T-helper 2 cell treated with Interferon-gamma antibody and Interleukin-4, amounts not matched to agents 5 μg/mL and 100 μg/mL, for 36 hours (primary cell): ENCODE data around the gene GNPTAB.
A peak's percentile ranks its signal among the peaks of the same experiment; 100 is the strongest.
"Not testable (repeated sequence)": the region's sequence is repeated elsewhere in the genome, so short reads cannot be mapped to it uniquely, and the experiment has no call there.

ENCODE experiments used
- DNase-seq: peaks from one replicate; pipeline ENCODE4 v3.0.0; 2021; ENCODE audit warnings: low spot score
- H3K27ac Mint-ChIP-seq: one replicate; pipeline ENCODE4 v1.8.0; 2021; ENCODE audit warnings: mild to moderate bottlenecking, mixed read lengths
- H3K27me3 Mint-ChIP-seq: one replicate; pipeline ENCODE4 v1.8.0; 2021; ENCODE audit warnings: low read depth, mixed read lengths
- H3K36me3 Mint-ChIP-seq: one replicate; pipeline ENCODE4 v1.8.0; 2021; ENCODE audit warnings: low read depth, mixed read lengths
- H3K4me1 Mint-ChIP-seq: one replicate; pipeline ENCODE4 v1.8.0; 2021; ENCODE audit warnings: low read depth, mixed read lengths
- H3K4me3 Mint-ChIP-seq: one replicate; pipeline ENCODE4 v1.8.0; 2022; ENCODE audit warnings: mild to moderate bottlenecking, moderate library complexity, mixed read lengths
- H3K9me3 Mint-ChIP-seq: one replicate; pipeline ENCODE4 v1.8.0; 2021; ENCODE audit warnings: mixed read lengths

Gene GNPTAB

DNA sequence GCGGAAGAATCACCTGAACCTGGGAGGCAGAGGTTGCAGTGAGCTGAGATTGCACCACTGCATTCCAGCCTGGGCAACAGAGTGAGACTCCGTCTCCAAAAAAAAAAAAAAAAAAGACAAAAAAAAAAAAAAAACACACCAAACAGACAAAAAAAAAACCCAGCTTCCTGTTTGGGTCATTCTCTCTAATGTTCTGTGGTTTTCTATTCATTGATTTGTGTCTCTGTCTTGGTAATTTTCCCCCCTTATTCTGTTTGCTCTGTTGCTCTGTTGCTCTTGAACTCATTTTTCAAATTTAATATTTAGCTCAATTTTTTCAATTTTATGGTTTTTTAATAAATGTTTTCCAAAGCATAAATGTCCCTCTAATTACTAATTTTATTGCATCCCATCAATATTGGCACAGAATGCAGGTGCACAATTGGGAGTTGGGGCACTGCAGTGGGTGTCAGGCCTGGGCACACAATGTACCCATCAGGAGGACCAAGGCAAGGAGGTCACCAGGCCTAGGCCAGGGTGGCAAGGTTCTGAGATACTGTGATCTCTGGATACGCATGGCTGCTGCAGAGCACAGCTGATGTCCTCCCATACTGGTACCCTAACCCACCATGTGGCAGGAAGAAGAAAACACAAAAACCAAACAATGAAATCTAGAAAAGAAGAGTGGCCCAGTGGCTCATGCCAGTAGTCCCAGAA lies 8.0 kb upstream of the GNPTAB start:
- H3K27ac Mint-ChIP-seq, result no peak overlapping the region
- H3K4me3 Mint-ChIP-seq, result peak overlapping the region; percentile 57
- no peak for DNase-seq
- peaks cover 11% of the 10 kb centered on the region for H3K4me1 Mint-ChIP-seq
- no peaks in the 10 kb centered on the region for H3K9me3 Mint-ChIP-seq
- H3K27me3 Mint-ChIP-seq, result no peaks in the 10 kb centered on the region
- H3K36me3 Mint-ChIP-seq, result no peaks in the 10 kb centered on the region

DNA sequence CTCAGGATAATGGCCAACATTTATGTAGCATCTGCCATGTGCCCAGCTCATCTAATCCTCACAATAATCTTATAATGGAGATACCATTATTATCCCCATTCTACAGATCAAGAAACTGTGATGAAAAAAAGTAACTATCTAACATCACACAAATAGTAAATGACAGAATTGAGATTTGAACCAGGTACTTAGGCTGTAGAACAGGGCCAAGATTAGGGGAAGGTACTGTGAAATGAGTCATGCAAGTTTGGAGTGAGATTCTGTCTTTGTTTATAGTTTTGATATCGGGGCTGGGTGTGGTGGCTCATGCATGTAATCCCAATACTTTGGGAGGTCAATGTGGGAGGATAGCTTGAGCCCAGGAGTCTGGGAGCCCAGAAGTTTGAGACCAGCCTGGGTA lies 1.3 kb upstream of the GNPTAB start:
- Mint-ChIP-seq H3K9me3 (no peaks in the 10 kb centered on the region), H3K4me3 (no peak overlapping the region), H3K27ac (no peak overlapping the region), H3K27me3 (no peaks in the 10 kb centered on the region), H3K36me3 (peaks cover 1% of the 10 kb centered on the region), H3K4me1 (peaks cover 27% of the 10 kb centered on the region)
- no peak for DNase-seq

DNA sequence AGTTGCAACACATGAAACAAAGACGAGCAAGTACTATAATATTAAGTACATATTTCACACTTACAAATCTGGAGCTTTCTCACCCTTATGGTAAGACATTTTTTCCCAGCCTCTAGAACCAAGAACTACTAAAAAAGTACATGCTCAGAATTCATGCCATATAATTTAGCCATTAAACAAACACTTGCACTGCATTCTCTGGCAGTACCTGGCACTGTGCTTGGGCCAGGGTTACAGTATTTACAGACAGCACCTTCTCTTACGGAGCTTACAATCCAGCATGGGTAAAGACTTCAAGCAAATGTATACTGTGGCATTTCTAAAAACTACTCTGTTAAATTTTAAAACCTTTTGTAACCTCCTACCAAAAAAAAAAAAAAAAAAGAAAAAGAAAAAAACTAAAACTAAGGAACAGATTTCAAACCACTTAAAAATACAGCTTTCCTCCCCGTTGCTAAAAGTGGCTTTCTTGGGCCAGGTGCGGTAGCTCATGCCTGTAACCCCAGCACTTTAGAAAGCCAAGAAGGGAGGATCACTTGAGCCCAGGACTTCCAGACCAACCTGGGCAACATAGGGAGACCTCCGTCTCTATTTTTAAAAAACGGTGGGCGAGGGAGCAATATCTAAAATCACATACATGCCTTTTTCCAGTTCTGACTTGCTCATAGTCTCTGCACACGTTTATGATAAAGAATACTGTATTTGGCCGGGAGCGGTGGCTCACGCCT lies 956 bp downstream of the GNPTAB start:
- H3K27ac Mint-ChIP-seq, result peak overlapping the region; percentile 90
- no peaks in the 10 kb centered on the region for H3K9me3 Mint-ChIP-seq
- H3K36me3 Mint-ChIP-seq, result peaks cover 1% of the 10 kb centered on the region
- no peaks in the 10 kb centered on the region for H3K27me3 Mint-ChIP-seq
- H3K4me3 Mint-ChIP-seq, result peak overlapping the region; percentile 97
- H3K4me1 Mint-ChIP-seq, result peaks cover 44% of the 10 kb centered on the region
- no peak for DNase-seq

DNA sequence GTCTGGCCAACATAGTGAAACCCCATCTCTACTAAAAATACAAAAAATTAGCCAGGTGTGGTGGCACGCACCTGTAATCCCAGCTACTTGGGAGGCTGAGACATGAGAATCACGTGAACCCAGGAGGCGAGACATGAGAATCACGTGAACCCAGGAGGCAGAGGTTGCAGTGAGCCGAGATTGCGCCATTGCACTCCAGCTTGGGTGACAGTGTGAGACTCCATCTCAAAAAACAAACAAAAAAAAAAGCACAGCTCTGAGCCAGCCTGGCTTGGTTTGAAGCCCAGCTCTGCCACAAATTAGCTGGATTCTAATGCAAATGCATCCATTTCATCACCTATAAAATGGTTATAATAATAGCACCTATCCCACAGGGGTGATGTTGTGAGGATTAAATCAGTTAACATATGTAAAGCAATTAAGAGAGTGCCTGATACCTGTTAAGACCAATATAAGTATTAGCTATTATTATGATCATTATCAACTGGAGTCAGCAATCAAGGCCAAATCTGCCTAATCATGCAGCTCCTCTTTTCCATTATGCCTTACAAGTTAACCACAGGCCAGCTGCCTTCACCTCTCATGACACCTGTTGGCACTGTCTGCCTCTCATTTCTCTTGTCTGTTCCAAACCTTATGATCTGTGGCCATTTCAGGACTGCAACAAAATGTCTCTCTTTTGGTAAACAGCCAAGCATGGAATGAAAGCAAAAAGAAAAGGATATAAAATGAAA lies 2.1 kb downstream of the GNPTAB start:
- Mint-ChIP-seq H3K36me3 (peaks cover 1% of the 10 kb centered on the region), H3K4me3 (peak overlapping the region; percentile 97), H3K9me3 (no peaks in the 10 kb centered on the region), H3K4me1 (peaks cover 49% of the 10 kb centered on the region), H3K27me3 (no peaks in the 10 kb centered on the region), H3K27ac (peak overlapping the region; percentile 33)
- DNase-seq, result no peak

DNA sequence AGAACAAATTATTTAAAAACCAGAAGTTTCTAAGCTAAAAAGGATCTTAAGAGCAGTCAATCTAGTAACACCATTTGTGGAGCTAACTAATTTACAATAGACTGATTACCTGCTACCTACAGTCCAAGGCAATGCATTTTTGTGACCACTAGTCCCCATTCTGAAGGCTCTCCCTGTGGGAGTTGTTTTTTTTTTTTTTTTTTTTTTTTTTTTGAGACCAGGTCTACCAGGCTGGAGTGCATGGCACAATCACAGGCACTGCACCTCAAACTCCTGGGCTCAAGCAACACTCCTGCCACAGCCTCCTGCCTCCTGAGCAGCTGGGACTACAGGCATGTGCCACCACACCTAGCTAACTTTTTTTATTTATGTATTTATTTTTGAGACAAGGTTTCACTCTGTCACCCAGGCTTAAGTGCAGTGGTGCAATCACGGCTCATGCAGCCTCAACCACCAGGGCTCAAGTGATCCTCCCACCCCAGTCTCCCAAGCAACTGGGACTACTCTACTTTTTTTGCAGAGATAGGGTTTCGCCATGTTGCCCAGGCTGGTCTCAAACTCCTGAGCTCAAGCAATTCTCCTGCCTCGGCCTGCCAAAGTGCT lies 3.9 kb downstream of the GNPTAB start:
- Mint-ChIP-seq H3K27ac (no peak overlapping the region), H3K36me3 (peaks cover 9% of the 10 kb centered on the region), H3K4me1 (peaks cover 58% of the 10 kb centered on the region), H3K27me3 (no peaks in the 10 kb centered on the region), H3K4me3 (no peak overlapping the region), H3K9me3 (no peaks in the 10 kb centered on the region)
- no peak for DNase-seq

DNA sequence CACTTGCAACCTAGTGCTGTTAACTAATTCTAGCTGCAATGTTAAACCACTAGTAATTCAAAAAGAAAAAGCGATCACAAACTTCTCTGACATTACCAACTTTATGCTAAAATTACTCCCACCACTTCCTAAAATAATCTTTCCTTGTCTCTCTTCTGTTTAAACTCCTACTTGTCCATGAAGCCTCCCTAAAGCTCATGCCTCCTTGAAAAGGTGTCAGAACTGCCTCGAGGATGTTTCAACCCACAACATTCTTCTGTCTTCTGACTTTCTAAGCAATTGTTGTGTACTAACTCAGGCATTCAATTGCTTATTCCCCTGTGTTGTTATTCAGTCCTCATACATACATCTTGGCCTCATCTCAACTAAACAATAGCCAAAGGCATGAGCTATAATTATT lies 5.9 kb downstream of the GNPTAB start:
- Mint-ChIP-seq H3K9me3 (no peaks in the 10 kb centered on the region), H3K4me3 (peak overlapping the region; percentile 27), H3K27ac (peak overlapping the region; percentile 69), H3K27me3 (no peaks in the 10 kb centered on the region), H3K4me1 (peaks cover 66% of the 10 kb centered on the region), H3K36me3 (peaks cover 16% of the 10 kb centered on the region)
- no peak for DNase-seq

DNA sequence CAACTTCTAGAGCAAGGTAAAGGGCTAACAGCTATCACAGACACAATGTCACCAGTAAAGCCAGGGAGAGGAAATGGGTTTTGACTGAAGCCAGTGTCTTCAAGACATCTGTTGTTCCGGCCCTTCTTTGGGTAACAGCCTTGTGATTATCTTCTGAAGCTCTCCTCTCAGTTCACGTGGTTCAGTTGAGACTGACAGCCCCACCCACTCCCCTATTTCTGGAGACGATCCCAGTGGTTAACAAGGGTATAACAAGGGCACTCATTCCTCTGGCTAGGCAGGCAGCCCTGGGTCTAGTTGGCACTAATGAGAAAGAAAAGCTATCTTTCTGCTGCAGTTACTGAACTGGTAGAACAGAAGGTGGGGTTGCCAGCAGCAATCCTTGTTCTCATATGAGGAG lies 6.9 kb downstream of the GNPTAB start:
- H3K4me3 Mint-ChIP-seq, result peak overlapping the region; percentile 73

DNA sequence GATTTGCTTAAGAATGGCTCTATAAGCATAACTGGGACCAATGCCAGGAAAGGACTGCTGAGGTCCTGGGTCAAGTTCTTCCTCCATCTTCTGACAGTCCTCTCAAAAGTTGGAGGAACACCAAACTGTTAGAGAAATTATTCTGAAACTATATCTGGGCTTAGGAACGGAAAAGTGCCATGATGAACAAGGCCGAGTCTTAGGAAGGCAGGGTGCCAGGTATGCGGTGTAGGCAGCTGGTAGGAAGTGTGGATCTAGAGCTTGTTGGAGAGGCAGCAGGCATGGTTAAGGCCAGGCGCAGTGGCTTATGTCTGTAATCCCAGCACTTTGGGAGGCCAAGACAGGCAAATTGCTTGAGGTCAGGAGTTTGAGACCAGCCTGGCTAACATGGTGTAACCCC lies 7.7 kb downstream of the GNPTAB start:
- Mint-ChIP-seq H3K9me3 (peaks cover 11% of the 10 kb centered on the region), H3K36me3 (peaks cover 28% of the 10 kb centered on the region), H3K27me3 (no peaks in the 10 kb centered on the region), H3K4me1 (peaks cover 62% of the 10 kb centered on the region), H3K4me3 (peak overlapping the region; percentile 50), H3K27ac (peak overlapping the region; percentile 81)
- DNase-seq, result no peak

More for the DNA sequence above, 6.9 kb downstream of the GNPTAB start:
- Mint-ChIP-seq H3K27ac (peak overlapping the region; percentile 80), H3K4me1 (peaks cover 68% of the 10 kb centered on the region), H3K36me3 (peaks cover 21% of the 10 kb centered on the region), H3K27me3 (no peaks in the 10 kb centered on the region), H3K9me3 (peaks cover 6% of the 10 kb centered on the region)
- DNase-seq, result peak; percentile 67

DNA sequence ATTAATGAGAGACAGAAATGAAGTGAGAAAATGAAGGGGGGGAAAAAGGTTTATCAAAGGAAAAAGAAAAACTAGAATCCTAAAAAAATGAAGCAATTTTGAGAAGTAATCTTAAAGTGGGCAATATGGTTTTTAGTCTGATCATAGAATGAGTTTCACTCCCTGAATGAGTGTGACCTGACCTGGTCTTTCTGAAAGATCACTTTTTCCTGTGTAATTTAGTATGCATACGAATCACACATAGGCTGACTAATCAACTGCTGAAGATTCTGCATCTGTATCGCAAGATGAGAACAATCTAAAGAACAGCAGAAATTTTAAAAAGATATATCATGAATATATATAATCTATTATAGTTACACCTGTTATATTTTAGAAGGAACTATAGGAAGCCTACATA lies 11.3 kb downstream of the GNPTAB start:
- Mint-ChIP-seq H3K27ac (peak overlapping the region; percentile 38), H3K4me3 (no peak overlapping the region), H3K36me3 (peaks cover 45% of the 10 kb centered on the region), H3K4me1 (peaks cover 54% of the 10 kb centered on the region), H3K9me3 (peaks cover 26% of the 10 kb centered on the region), H3K27me3 (no peaks in the 10 kb centered on the region)
- no peak for DNase-seq

DNA sequence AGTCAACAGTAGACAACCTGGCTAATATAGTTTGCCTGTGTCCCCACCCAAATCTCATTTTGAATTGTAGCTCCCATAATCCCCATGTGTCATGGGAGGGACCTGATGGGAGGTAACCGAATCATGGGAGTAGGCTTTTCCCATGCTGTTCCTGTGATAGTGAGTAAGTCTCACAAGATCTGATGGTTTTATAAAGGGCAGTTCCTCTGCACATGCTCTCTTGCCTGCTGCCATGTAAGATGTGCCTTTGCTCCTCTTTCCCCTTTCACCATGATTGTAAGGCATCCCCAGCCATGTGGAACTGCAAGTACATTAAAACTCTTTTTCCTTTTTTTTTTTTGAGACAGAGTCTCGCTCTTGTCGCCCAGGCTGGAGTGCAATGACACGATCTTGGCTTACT lies 12.1 kb downstream of the GNPTAB start:
- Mint-ChIP-seq H3K9me3 (peaks cover 26% of the 10 kb centered on the region), H3K36me3 (peaks cover 45% of the 10 kb centered on the region), H3K4me1 (peaks cover 50% of the 10 kb centered on the region)
- DNase-seq, H3K27me3 Mint-ChIP-seq, H3K27ac Mint-ChIP-seq, H3K4me3 Mint-ChIP-seq: not testable (repeated sequence)

DNA sequence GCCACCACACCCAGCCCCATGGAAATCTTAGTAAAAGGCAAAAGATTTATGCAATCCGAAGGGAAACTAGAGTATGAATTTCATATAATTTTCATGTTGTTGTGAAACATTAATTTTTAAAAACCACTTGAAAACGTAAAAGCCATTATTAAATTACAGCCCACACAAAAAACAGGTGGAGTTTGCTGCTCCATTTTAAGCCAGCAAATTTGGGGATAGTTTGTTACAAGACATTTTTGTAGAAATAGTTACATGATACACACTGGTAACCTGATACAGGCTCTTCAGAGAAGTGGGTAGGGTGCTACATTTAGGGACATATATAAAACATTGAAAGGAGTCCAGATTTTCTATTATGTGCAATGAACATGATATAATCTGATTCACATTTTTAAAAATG lies 17.6 kb downstream of the GNPTAB start:
- Mint-ChIP-seq H3K36me3 (peaks cover 32% of the 10 kb centered on the region), H3K27ac (no peak overlapping the region), H3K9me3 (peaks cover 16% of the 10 kb centered on the region), H3K4me1 (peaks cover 24% of the 10 kb centered on the region), H3K27me3 (no peaks in the 10 kb centered on the region), H3K4me3 (no peak overlapping the region)
- no peak for DNase-seq

DNA sequence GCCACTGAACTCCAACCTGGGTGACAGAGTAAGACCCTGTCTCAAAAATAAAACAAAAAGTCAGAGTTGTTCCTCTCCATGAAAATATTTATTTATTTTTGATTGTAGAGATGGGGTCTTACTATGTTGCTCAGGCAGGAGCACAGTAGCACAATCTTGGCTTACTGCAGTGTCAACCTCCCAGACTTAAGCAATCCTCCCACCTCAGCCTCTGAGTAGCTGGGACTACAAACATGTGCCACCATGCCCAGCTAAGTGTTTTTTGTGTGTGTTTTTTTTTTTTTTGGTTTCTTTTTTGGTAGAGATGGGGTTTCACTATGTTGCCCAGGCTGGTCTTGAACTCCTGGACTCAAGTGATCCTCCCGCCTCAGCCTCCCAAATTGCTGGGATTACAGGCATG lies 18.0 kb downstream of the GNPTAB start:
- DNase-seq, H3K27ac Mint-ChIP-seq, H3K4me3 Mint-ChIP-seq, H3K27me3 Mint-ChIP-seq: not testable (repeated sequence)
- peaks cover 22% of the 10 kb centered on the region for H3K4me1 Mint-ChIP-seq
- peaks cover 30% of the 10 kb centered on the region for H3K36me3 Mint-ChIP-seq
- H3K9me3 Mint-ChIP-seq, result peaks cover 12% of the 10 kb centered on the region

DNA sequence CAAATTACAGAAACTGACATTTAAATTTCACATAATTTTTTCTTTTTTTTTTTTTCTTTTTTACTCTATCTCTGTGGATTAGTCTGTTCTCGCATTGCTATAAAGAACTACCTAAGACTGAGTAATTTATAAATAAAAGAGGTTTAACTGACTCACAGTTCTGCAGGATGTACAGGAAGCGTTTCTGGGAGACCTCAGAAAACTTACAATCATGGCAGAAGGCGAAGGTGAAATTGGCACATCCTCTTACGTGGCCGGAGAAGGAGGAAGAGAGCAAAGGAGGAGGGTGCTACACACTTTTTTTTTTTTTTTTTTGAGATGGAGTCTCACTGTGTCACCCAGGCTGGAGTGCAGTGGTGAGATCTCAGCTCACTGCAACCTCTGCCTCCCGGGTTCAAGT lies 19.4 kb downstream of the GNPTAB start:
- H3K4me3 Mint-ChIP-seq, H3K27me3 Mint-ChIP-seq, DNase-seq, H3K9me3 Mint-ChIP-seq: not testable (repeated sequence)
- Mint-ChIP-seq H3K4me1 (peaks cover 25% of the 10 kb centered on the region), H3K36me3 (peaks cover 31% of the 10 kb centered on the region), H3K27ac (peak overlapping the region; percentile 63)

DNA sequence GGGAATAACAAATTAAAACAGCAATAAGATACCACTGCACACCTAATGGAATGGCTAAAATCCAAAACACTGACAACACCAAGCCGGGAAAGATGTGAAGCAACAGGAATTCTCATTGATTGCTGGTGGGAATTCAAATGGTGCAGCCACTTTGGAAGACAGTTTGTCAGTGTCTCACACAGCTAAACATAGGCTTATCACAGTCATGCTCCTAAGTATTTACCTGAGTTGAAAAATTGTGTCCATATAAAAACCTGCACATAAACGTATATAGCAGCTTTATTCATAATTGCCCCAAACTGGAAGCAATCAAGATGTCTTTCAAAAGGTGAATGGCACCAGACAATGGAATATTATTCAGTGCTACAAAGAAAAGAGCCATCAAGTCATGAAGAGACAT lies 21.6 kb downstream of the GNPTAB start:
- Mint-ChIP-seq H3K27ac (no peak overlapping the region), H3K36me3 (peaks cover 27% of the 10 kb centered on the region), H3K4me1 (peaks cover 25% of the 10 kb centered on the region), H3K9me3 (no peaks in the 10 kb centered on the region), H3K4me3 (no peak overlapping the region), H3K27me3 (no peaks in the 10 kb centered on the region)
- no peak for DNase-seq
